SK-N-SH (cell line): ENCODE measurements around the gene IGDCC3. TPM values are rescaled to one million over a fixed set of nuclear protein-coding genes. Genes with fewer than 3 reads are reported as not detected.
A peak's percentile ranks its signal among the peaks of the same experiment; 100 is the strongest.

Experiments used
- CTCF ChIA-PET: fragments of 300-600, 350-600 bp; formaldehyde crosslinking; extraction: SDS; loops from one replicate; lab custom pipeline; 2021; lab: Yijun Ruan, JAX
- POLR2A ChIA-PET: fragments of 350-600 bp; sonication (Branson Sonifier 250); formaldehyde crosslinking; extraction: SDS; loops from one replicate; lab custom pipeline; 2020; ENCODE audit warnings: antibody characterized with exemption, inconsistent platforms; lab: Yijun Ruan, JAX
- DNase-seq: peaks from one replicate; pipeline ENCODE4 v3.0.0; 2012
- H2AFZ ChIP-seq: fragments of 200-600 bp; sonication (generic); 2 replicates; pipeline ENCODE4 v1.8.1; 2016; ENCODE audit warnings: antibody characterized with exemption, mild to moderate bottlenecking, low read depth
- H3F3A ChIP-seq: fragments of 200-600 bp; sonication (generic); replicated peaks from 2 replicates; pipeline ENCODE3; 2016; ENCODE audit warnings: antibody characterized with exemption, mild to moderate bottlenecking; ENCODE audit not compliant: insufficient read depth
- H3K27ac ChIP-seq, 2 experiments: fragments of 200-500 bp in 1 of 2; fragments of 200-600 bp in 1 of 2; sonication (Bioruptor generic) in 1 of 2; sonication (generic), shearing (Covaris generic) in 1 of 2; 2 replicates each; pipeline versions ENCODE4 v1.5.1 to v1.6.1; 2014 to 2016; ENCODE audit warnings: low read depth in 2 of 2, inconsistent platforms in 1 of 2, low read length in 1 of 2, mild to moderate bottlenecking in 1 of 2, mixed read lengths in 1 of 2
- H3K27me3 ChIP-seq: fragments of 200-600 bp; sonication (generic), shearing (Covaris generic); 2 replicates; pipeline ENCODE4 v1.6.1; 2016; ENCODE audit warnings: mixed run types; ENCODE audit not compliant: insufficient read depth
- H3K36me3 ChIP-seq, 2 experiments: fragments of 200-500 bp in 1 of 2; fragments of 200-600 bp in 1 of 2; sonication (Bioruptor generic) in 1 of 2; sonication (generic) in 1 of 2; replicated peaks in 1 of 2; 2 replicates each; pipeline versions ENCODE3 to v1.5.1; 2014 to 2016; ENCODE audit warnings: low read length in 1 of 2, mild to moderate bottlenecking in 1 of 2; ENCODE audit not compliant: insufficient read depth in 2 of 2, control insufficient read depth in 1 of 2
- H3K4me1 ChIP-seq, 2 experiments: fragments of 200-500 bp in 1 of 2; fragments of 200-600 bp in 1 of 2; sonication (Bioruptor generic) in 1 of 2; sonication (generic), shearing (Covaris generic) in 1 of 2; 2 replicates each; pipeline versions ENCODE4 v1.5.1 to v1.6.1; 2014 to 2016; ENCODE audit warnings: low read depth in 1 of 2, low read length in 1 of 2, mixed run types in 1 of 2; ENCODE audit not compliant: insufficient read depth in 2 of 2, control insufficient read depth in 1 of 2
- H3K4me2 ChIP-seq: fragments of 200-600 bp; sonication (generic), shearing (Covaris generic); 2 replicates; pipeline ENCODE4 v1.6.1; 2017; ENCODE audit warnings: mixed run types
- H3K4me3 ChIP-seq, 2 experiments: fragments of 200-500 bp in 1 of 2; fragments of 200-600 bp in 1 of 2; sonication (Bioruptor generic) in 1 of 2; sonication (generic), shearing (Covaris generic) in 1 of 2; 2 replicates each; pipeline versions ENCODE4 v1.5.1 to v1.8.1; 2014 to 2016; ENCODE audit warnings: low read depth in 2 of 2, inconsistent platforms in 1 of 2, low read length in 1 of 2, mild to moderate bottlenecking in 1 of 2, mixed read lengths in 1 of 2, moderate library complexity in 1 of 2
- H3K79me2 ChIP-seq: fragments of 200-600 bp; sonication (generic); 2 replicates; pipeline ENCODE4 v1.8.1; 2017; ENCODE audit warnings: mild to moderate bottlenecking; ENCODE audit not compliant: insufficient read depth
- H3K9ac ChIP-seq: fragments of 200-600 bp; sonication (generic); 2 replicates; pipeline ENCODE4 v1.6.1; 2017; ENCODE audit warnings: mixed run types
- H3K9me2 ChIP-seq: fragments of 200-600 bp; sonication (generic); 2 replicates; pipeline ENCODE4 v1.6.1; 2017; ENCODE audit warnings: mixed run types
- H3K9me3 ChIP-seq: fragments of 200-600 bp; sonication (generic); 2 replicates; pipeline ENCODE4 v1.6.1; 2017; ENCODE audit warnings: mixed run types, mild to moderate bottlenecking, moderate library complexity
- H4K20me1 ChIP-seq: fragments of 200-600 bp; sonication (generic); 2 replicates; pipeline ENCODE4 v1.6.1; 2017; ENCODE audit warnings: mild to moderate bottlenecking, mixed run types; ENCODE audit not compliant: insufficient read depth
- EZH2phosphoT487 ChIP-seq: fragments of 200-600 bp; sonication (generic); IDR thresholded peaks from 2 replicates; pipeline ENCODE4 v1.6.1; 2017; ENCODE audit warnings: low read depth, mixed run types, mild to moderate bottlenecking, antibody characterized with exemption, moderate library complexity, borderline replicate concordance
- GABPA ChIP-seq: IDR thresholded peaks from 2 replicates; pipeline ENCODE4 v1.4.0; 2012; ENCODE audit warnings: low read depth, mild to moderate bottlenecking
- MEF2A ChIP-seq: IDR thresholded peaks from 2 replicates; pipeline ENCODE4 v1.4.0; 2012; ENCODE audit warnings: low read depth, borderline replicate concordance
- NFIC ChIP-seq: IDR thresholded peaks from 2 replicates; pipeline ENCODE4 v1.4.0; 2012; ENCODE audit warnings: borderline replicate concordance
- RAD21 ChIP-seq: IDR thresholded peaks from 2 replicates; pipeline ENCODE4 v1.6.1; 2012; ENCODE audit warnings: mild to moderate bottlenecking, low read length
- TCF12 ChIP-seq: IDR thresholded peaks from 2 replicates; pipeline ENCODE4 v1.4.0; 2012
- TEAD4 ChIP-seq: IDR thresholded peaks from 2 replicates; pipeline ENCODE4 v1.4.0; 2012; ENCODE audit warnings: mild to moderate bottlenecking, borderline replicate concordance; ENCODE audit not compliant: insufficient read depth
- USF2 ChIP-seq: fragments of 150-350 bp; IDR thresholded peaks from 2 replicates; pipeline ENCODE4 v1.6.1; 2017; ENCODE audit warnings: antibody characterized with exemption, low read length, low read depth, borderline replicate concordance
- YY1 ChIP-seq: IDR thresholded peaks from 2 replicates; pipeline ENCODE4 v1.4.0; 2012; ENCODE audit warnings: low read depth, mild to moderate bottlenecking
- WGBS: methylation state at CpG from one replicate; pipeline ENCODE4 v1.1.6; 2017; ENCODE audit warnings: low lambda C conversion rate; 5-methylcytosine and 5-hydroxymethylcytosine counted together
- polyA plus RNA-seq, 3 experiments: library from polyadenylated mRNA; depleted of rRNA; stranded (reverse); fragments of >200 nt; gene quantifications; 2 replicates each; pipeline ENCODE4 v1.2.3, GENCODE V29; 2012
- TF ChIP-seq, protein P1 (sequence below): IDR thresholded peaks from 2 replicates; pipeline ENCODE4; 2012
- TF ChIP-seq, protein P2 (sequence below): IDR thresholded peaks from 2 replicates; pipeline ENCODE4 v1.4.0; 2012; ENCODE audit warnings: low read depth, borderline replicate concordance
- TF ChIP-seq, protein P3 (sequence below): fragments of 200-600 bp; sonication (generic); IDR thresholded peaks from 2 replicates; pipeline ENCODE4 v1.6.1; 2017; ENCODE audit warnings: antibody characterized with exemption, mild to moderate bottlenecking, moderate library complexity

Gene IGDCC3
- polyA plus RNA-seq, 1 of the 3 experiments (the other 2 are of a cell fraction): 0.43 TPM

GRCh38 chr15:65375871-65376607 is 1.8 kb downstream of the IGDCC3 start:
- Histone ChIP-seq H2AFZ (no peak overlapping the region), H3K4me2 (no peak overlapping the region), H3K4me3 (no peak overlapping the region), H4K20me1 (no peaks in the 10 kb centered on the region), H3K27ac (no peak overlapping the region), H3K9me2 (no peaks in the 10 kb centered on the region), H3F3A (peaks cover 13% of the 10 kb centered on the region), H3K9me3 (no peaks in the 10 kb centered on the region), H3K79me2 (no peaks in the 10 kb centered on the region), H3K9ac (no peak overlapping the region), H3K27me3 (peaks cover 45% of the 10 kb centered on the region), H3K36me3 (no peaks in the 10 kb centered on the region), H3K4me1 (peaks cover 0 to 24% of the 10 kb centered on the region in 2 experiments; a peak in 1 of 4 replicates)
- POLR2A ChIA-PET: interaction anchor here (0.8 kb wide), 1 partner anchor 50 kb away, joined by 3 read pairs; no protein-coding TSS in a partner anchor
- WGBS: 18% methylated on average over 8 of the region's 9 CpGs
- CTCF ChIA-PET: interaction anchor here (0.7 to 37.1 kb wide), 4 partner anchors 9 to 54 kb away, joined by 3 to 969 read pairs (median 10); no protein-coding TSS in a partner anchor
- no peak for DNase-seq
- TF ChIP-seq GABPA (no peak), TEAD4 (no peak), YY1 (no peak), USF2 (no peak), EZH2phosphoT487 (no peak), RAD21 (no peak)

DNA sequence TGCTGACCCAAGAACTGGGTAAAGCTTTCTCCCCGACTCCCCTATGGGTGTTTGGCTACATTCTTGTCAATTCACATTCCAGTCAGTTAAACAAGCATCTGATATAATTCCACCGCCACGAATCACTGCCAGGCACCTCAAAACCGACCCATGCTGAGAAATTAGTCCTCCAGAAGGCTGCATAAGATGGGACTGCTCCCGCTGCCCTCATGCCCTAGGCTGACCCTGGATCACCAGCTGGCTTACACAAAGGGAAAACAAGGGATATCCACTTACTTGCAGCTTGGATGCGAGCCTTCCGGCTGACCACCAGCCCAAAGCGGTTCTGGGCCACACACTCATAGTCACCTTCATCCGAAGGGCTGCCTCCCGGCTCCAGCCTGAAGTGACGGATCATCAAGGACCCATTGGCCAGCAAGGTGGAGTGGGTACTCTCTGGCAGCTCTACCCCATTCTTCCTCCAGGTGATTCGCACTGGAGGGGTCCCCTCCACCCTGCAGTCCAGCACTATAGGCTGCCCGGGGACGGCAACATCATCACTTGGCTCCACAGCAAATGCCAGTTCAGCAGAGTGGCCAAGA is 2.9 kb downstream of the IGDCC3 start:
- CTCF ChIA-PET: interaction anchor here (0.9 to 37.1 kb wide), 4 partner anchors 9 to 52 kb away, joined by 3 to 969 read pairs (median 20); no protein-coding TSS in a partner anchor
- Histone ChIP-seq H3K79me2 (no peaks in the 10 kb centered on the region), H3F3A (peaks cover 13% of the 10 kb centered on the region), H3K27ac (no peak overlapping the region), H3K9me2 (no peaks in the 10 kb centered on the region), H3K4me3 (no peak overlapping the region), H3K9ac (no peak overlapping the region)
- DNase-seq: no peak
- 60% methylated on average over 12 of the region's 14 CpGs for WGBS
- POLR2A ChIA-PET: no interaction called here
- TF ChIP-seq NFIC (no peak), TCF12 (peak; percentile 54), TEAD4 (0 out of 2 replicates have a peak, but pooled peaks have one; percentile 46), GABPA (no peak), MEF2A (no peak)
- TF ChIP-seq, protein P1, sequence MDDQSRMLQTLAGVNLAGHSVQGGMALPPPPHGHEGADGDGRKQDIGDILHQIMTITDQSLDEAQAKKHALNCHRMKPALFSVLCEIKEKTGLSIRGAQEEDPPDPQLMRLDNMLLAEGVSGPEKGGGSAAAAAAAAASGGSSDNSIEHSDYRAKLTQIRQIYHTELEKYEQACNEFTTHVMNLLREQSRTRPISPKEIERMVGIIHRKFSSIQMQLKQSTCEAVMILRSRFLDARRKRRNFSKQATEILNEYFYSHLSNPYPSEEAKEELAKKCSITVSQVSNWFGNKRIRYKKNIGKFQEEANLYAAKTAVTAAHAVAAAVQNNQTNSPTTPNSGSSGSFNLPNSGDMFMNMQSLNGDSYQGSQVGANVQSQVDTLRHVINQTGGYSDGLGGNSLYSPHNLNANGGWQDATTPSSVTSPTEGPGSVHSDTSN: 0 out of 2 replicates have a peak, but pooled peaks have one; percentile 30
- TF ChIP-seq, protein P2, sequence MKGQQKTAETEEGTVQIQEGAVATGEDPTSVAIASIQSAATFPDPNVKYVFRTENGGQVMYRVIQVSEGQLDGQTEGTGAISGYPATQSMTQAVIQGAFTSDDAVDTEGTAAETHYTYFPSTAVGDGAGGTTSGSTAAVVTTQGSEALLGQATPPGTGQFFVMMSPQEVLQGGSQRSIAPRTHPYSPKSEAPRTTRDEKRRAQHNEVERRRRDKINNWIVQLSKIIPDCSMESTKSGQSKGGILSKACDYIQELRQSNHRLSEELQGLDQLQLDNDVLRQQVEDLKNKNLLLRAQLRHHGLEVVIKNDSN: no peak
- TF ChIP-seq, protein P3, sequence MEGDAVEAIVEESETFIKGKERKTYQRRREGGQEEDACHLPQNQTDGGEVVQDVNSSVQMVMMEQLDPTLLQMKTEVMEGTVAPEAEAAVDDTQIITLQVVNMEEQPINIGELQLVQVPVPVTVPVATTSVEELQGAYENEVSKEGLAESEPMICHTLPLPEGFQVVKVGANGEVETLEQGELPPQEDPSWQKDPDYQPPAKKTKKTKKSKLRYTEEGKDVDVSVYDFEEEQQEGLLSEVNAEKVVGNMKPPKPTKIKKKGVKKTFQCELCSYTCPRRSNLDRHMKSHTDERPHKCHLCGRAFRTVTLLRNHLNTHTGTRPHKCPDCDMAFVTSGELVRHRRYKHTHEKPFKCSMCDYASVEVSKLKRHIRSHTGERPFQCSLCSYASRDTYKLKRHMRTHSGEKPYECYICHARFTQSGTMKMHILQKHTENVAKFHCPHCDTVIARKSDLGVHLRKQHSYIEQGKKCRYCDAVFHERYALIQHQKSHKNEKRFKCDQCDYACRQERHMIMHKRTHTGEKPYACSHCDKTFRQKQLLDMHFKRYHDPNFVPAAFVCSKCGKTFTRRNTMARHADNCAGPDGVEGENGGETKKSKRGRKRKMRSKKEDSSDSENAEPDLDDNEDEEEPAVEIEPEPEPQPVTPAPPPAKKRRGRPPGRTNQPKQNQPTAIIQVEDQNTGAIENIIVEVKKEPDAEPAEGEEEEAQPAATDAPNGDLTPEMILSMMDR: no peak
- TF ChIP-seq, all 33 proteins: peak for 3
- H3K4me1 ChIP-seq: peaks cover 0 to 19% of the 10 kb centered on the region in 2 experiments; a peak in 1 of 4 replicates
- no peak overlapping the region for H2AFZ ChIP-seq
- H3K36me3 ChIP-seq: no peaks in the 10 kb centered on the region
- H3K27me3 ChIP-seq: peaks cover 39% of the 10 kb centered on the region
- H4K20me1 ChIP-seq: no peaks in the 10 kb centered on the region
- H3K9me3 ChIP-seq: no peaks in the 10 kb centered on the region
- H3K4me2 ChIP-seq: no peak overlapping the region
